Measurements from ENCODE around the gene CCDC8. TPM values are rescaled to one million over a fixed set of nuclear protein-coding genes. Genes with fewer than 3 reads are reported as not detected.

Gene CCDC8
- polyA plus RNA-seq, 1 experiment = 9.2 TPM

DNA sequence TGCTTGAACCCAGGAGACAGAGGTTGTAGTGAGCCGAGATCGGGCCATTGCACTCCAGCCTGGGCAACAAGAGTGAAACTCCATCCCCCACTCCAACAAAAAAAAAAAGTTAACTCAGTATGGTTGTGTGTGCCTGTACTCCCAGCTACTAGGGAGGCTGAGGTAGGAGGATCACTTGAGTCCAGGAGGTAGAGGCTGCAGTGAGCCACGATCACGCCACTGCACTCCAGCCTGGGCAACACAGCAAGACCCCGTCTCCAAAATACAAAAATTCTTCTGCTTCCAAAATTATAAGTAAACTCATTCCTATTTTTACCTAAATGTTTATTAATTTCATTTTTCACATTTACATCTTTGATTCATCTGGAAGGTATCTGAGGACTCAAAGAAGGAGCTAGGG is 43.6 kb upstream of the CCDC8 start:
- ChIA-PET CTCF (no interaction called here), POLR2A (no interaction called here)
- Histone ChIP-seq H3K27ac (ENCODE audit: low read depth, low read length) (no peak overlapping the region), H3K4me3 (ENCODE audit: low read depth, low read length) (no peak overlapping the region), H3K9me3 (ENCODE audit: control insufficient read depth, insufficient read depth, low read length) (no peaks in the 10 kb centered on the region), H3K27me3 (ENCODE audit: control insufficient read depth, insufficient read depth, low read length) (peaks cover 4% of the 10 kb centered on the region)
- TF ChIP-seq, protein P1, sequence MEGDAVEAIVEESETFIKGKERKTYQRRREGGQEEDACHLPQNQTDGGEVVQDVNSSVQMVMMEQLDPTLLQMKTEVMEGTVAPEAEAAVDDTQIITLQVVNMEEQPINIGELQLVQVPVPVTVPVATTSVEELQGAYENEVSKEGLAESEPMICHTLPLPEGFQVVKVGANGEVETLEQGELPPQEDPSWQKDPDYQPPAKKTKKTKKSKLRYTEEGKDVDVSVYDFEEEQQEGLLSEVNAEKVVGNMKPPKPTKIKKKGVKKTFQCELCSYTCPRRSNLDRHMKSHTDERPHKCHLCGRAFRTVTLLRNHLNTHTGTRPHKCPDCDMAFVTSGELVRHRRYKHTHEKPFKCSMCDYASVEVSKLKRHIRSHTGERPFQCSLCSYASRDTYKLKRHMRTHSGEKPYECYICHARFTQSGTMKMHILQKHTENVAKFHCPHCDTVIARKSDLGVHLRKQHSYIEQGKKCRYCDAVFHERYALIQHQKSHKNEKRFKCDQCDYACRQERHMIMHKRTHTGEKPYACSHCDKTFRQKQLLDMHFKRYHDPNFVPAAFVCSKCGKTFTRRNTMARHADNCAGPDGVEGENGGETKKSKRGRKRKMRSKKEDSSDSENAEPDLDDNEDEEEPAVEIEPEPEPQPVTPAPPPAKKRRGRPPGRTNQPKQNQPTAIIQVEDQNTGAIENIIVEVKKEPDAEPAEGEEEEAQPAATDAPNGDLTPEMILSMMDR (IDR thresholded peaks at IDR 0.05; ENCODE audit: low read depth, low read length) = no peak
- no peak for DNase-seq (ENCODE audit: low read depth, low spot score)

DNA sequence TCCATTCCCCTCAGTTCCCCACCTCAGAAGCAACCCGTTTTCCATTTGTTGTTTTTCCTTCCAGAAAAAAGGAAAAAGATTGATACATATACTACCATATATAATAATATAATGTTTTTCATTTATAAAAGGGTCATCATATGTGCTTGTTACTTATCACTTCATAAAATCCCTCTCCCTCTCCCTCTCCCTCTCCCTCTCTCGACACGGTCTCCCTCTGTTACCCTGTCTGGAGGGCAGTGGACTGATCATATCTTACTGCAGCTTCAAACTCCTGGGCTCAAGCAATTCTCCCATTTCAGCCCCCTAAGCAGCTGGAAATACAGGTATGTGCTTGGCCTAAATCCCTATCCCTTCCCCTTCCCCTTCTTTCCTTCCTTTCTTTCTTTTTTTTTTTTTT is 40.9 kb upstream of the CCDC8 start:
- Histone ChIP-seq H3K27me3 (ENCODE audit: control insufficient read depth, insufficient read depth, low read length) (peaks cover 4% of the 10 kb centered on the region), H3K4me3 (ENCODE audit: low read depth, low read length) (no peak overlapping the region), H3K9me3 (ENCODE audit: control insufficient read depth, insufficient read depth, low read length) (peaks cover 4% of the 10 kb centered on the region), H3K27ac (ENCODE audit: low read depth, low read length) (no peak overlapping the region)
- ChIA-PET CTCF (no interaction called here), POLR2A (interaction anchor here (0.6 kb wide), 1 partner anchor 59 kb away, joined by 4 read pairs; no protein-coding TSS in a partner anchor)
- DNase-seq (ENCODE audit: low read depth, low spot score) = no peak
- TF ChIP-seq, protein P1 (IDR thresholded peaks at IDR 0.05; ENCODE audit: low read depth, low read length) = no peak

DNA sequence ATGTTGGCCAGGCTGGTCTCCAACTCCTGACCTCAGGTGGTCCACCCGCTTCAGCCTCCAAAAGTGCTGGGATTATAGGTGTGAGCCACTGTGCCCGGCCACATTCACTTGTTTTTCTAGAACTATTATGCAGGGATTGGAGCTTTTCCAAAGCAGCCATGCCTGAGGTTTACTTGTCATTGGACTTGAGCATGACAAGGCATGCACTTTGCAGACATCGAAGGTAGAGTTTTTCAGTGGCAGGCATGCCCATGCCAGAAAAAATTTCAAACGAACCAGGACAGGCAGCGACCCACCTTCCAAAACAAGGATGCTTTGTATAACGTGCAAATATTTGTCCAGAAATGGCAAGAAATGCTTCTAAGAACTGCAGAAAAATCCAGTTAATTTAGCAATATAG is 40.3 kb upstream of the CCDC8 start:
- CTCF ChIA-PET = interaction anchor here (0.6 kb wide), 1 partner anchor 22 kb away, joined by 3 read pairs; no protein-coding TSS in a partner anchor
- no peak for DNase-seq (ENCODE audit: low read depth, low spot score)
- Histone ChIP-seq H3K27ac (ENCODE audit: low read depth, low read length) (no peak overlapping the region), H3K4me3 (ENCODE audit: low read depth, low read length) (no peak overlapping the region), H3K27me3 (ENCODE audit: control insufficient read depth, insufficient read depth, low read length) (peaks cover 4% of the 10 kb centered on the region), H3K9me3 (ENCODE audit: control insufficient read depth, insufficient read depth, low read length) (peaks cover 4% of the 10 kb centered on the region)
- POLR2A ChIA-PET = no interaction called here
- TF ChIP-seq, protein P1 (IDR thresholded peaks at IDR 0.05; ENCODE audit: low read depth, low read length) = no peak

DNA sequence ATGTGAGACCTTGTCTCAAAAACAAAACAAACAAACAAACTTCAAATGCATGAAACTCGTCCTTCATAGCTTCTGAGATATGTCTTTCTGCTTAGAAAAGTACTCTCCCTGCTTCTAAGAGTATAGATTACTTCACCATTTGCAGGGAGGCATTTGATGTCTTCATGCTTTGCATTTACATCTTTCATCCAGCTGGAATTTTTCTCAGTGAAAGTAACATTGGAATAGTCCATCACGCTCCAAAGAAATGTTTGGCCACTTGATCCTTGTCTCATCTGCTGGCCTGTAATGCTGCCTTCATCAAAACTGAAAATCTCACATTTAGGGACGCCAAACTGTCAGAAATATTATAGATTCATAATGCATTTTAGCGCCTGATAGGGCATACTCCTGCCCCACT is 38.8 kb upstream of the CCDC8 start:
- POLR2A ChIA-PET = no interaction called here
- no peak overlapping the region for H3K27ac ChIP-seq (ENCODE audit: low read depth, low read length)
- no peak overlapping the region for H3K4me3 ChIP-seq (ENCODE audit: low read depth, low read length)
- H3K27me3 ChIP-seq (ENCODE audit: control insufficient read depth, insufficient read depth, low read length) = peaks cover 7% of the 10 kb centered on the region
- CTCF ChIA-PET = no interaction called here
- DNase-seq (ENCODE audit: low read depth, low spot score) = no peak
- TF ChIP-seq, protein P1 (IDR thresholded peaks at IDR 0.05; ENCODE audit: low read depth, low read length) = no peak
- H3K9me3 ChIP-seq (ENCODE audit: control insufficient read depth, insufficient read depth, low read length) = peaks cover 4% of the 10 kb centered on the region

DNA sequence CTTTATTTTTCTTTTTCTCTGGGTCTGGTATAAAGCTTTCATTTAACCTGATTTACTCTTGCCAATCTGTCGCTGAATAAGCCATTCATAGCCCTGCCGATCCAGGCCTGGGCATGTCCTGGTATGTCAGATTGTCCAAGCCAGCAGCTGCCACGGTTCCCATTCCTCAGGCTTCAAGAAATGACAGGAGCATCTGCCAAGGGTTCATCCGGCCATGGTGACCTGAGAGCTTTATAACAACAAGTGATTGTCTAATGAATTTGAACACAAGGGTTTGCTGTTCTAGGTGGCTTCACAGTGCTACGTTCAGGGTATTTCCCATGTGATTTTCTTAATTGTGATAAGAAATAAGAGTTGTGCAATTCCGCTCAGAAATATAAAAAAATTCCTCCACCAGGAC is 38.0 kb upstream of the CCDC8 start:
- ChIA-PET POLR2A (interaction anchor here (0.6 kb wide), 1 partner anchor 39 kb away, joined by 3 read pairs; no protein-coding TSS in a partner anchor), CTCF (no interaction called here)
- Histone ChIP-seq H3K9me3 (ENCODE audit: control insufficient read depth, insufficient read depth, low read length) (peaks cover 4% of the 10 kb centered on the region), H3K27me3 (ENCODE audit: control insufficient read depth, insufficient read depth, low read length) (peaks cover 8% of the 10 kb centered on the region), H3K4me3 (ENCODE audit: low read depth, low read length) (no peak overlapping the region), H3K27ac (ENCODE audit: low read depth, low read length) (no peak overlapping the region)
- no peak for DNase-seq (ENCODE audit: low read depth, low spot score)
- TF ChIP-seq, protein P1 (IDR thresholded peaks at IDR 0.05; ENCODE audit: low read depth, low read length) = no peak

All from AG04450 (cell line).